K562 treated with DMSO at 1 percent for 4 hours (cell line): Measurements from ENCODE around the gene MRPS7. TPM values are rescaled to one million over a fixed set of nuclear protein-coding genes. Genes with fewer than 3 reads are reported as not detected.

ENCODE experiments used
- total RNA-seq: library from RNA; unstranded; fragments of 300-600 nt; gene quantifications from 2 replicates; pipeline ENCODE4 v1.2.3, GENCODE V29; 2022; ENCODE audit not compliant: insufficient read depth

The MRPS7 gene
- 55.5 and 57.3 TPM in 2 replicates for total RNA-seq

DNA sequence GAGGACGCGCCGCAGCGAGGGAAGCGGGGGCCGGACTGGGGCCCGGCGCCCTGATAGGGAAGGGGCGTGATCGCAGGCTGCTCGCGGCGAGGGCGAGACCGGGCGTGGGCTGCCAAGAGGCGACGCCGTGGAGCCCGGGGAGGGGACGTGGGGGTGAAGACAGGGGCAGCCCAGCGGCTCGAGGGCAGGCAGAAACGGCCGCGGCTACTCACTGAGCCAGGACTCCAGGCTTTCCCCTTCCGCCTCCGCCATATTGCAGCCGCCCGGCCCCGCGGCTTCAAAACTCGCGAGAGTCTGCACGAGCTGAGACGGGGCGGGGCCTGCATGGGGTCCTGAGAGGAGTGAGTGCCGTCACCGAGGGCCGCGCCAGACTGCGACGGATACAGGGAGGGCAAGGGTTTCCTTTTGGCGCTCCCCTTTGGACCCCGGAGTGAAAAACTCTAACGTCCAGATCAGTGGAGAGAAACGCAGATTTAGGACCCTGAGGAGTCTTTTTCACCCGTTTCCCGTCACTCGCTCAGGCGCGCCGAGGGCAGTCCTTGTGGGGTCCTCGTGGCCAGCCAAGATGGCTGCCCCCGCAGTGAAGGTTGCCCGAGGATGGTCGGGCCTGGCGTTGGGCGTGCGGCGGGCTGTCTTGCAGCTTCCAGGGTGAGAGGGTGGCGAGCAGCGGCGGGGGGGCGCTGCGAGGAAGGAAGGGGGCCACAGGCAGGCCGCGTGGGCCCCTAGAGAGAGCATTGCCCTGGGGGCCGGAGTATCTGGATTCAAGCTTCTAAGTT, at the start of gene MRPS7, which contains the start of gene GGA3:
Gene MRPS7, plus strand, starts transcription at position 544 of the 776 bp plus-strand sequence. Its CDS starts 22 bp downstream, at position 566.
Gene GGA3, minus strand, starts transcription at position 271 of the 776 bp plus-strand sequence. Its CDS starts 19 bp downstream, at position 252.

GRCh38 chr17:75270966-75271232, 9.2 kb downstream of the MRPS7 start, which contains the start of gene MIF4GD:
Gene MIF4GD (minus strand): TSS chr17:75271231. CDS start chr17:75270195, 1,036 bp downstream.

DNA sequence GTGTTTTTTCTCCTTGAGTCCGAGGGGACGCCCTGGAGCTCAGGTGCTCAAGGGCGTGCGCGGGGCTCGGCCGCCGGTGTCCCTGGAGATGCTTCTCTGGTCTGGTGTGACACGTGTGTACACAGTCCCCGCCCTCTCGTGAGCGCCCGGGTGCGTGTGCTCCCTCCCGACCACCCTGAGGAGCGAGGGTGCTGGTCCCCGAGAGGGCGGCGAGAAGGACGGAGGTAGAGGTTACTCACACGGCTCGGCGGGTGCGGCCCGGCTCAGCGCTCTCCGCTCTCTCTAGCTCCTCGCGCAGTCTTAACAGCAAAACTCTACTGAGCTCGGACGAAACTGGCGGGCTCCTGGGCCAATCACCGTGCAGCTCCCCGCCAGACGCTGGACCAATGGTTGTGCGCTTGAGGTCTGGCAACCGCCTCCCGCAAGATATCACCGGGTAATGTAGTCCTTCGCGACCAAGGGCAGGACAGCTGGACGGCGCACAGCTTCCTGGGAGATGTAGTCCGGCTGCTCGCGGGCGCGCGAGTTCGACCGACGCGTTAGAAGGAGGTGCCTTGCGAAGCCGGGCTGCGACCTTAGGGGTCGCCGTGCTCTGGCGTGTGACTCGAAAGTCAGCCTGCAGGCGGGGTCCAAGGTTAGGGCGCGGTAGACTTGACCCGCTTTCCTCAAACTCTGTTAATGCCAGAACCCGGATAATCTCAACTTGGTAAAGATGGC, 27.6 kb downstream of the MRPS7 start, which contains the start of gene SLC25A19:
Gene SLC25A19, minus strand, starts transcription at position 319 of the 717 bp plus-strand sequence. CDS start 2,669 bp downstream, outside the sequence.

Other genes starting within 250 kb of the MRPS7 start
- gene MRPL58, start 249.2 kb upstream of the MRPS7 start, total RNA-seq, result 54.4 and 62.3 TPM in 2 replicates
- 428 and 454 TPM in 2 replicates for gene ATP5PD, start 214.9 kb upstream of the MRPS7 start, total RNA-seq
- 27.3 and 29.3 TPM in 2 replicates for gene KCTD2, start 214.7 kb upstream of the MRPS7 start, total RNA-seq
- gene SLC16A5, start 173.9 kb upstream of the MRPS7 start, total RNA-seq, result 2.7 and 7.1 TPM in 2 replicates
- 26.8 and 34.7 TPM in 2 replicates for gene ARMC7, start 151.9 kb upstream of the MRPS7 start, total RNA-seq
- 52.2 and 76.2 TPM in 2 replicates for gene NT5C, start 130.1 kb upstream of the MRPS7 start, total RNA-seq
- gene JPT1, start 107.4 kb upstream of the MRPS7 start, total RNA-seq, result 93.6 and 108 TPM in 2 replicates
- 141 and 150 TPM in 2 replicates for gene SUMO2, start 78.9 kb upstream of the MRPS7 start, total RNA-seq
- gene NUP85, start 56.2 kb upstream of the MRPS7 start, total RNA-seq, result 51.6 and 61.5 TPM in 2 replicates
- gene GGA3, start 273 bp upstream of the MRPS7 start, total RNA-seq, result 39.6 and 59.9 TPM in 2 replicates
- gene MIF4GD, start 9.4 kb downstream of the MRPS7 start, total RNA-seq, result 48.9 and 50.6 TPM in 2 replicates
- 34.1 and 39.9 TPM in 2 replicates for gene SLC25A19, start 27.6 kb downstream of the MRPS7 start, total RNA-seq
- gene GRB2, start 143.8 kb downstream of the MRPS7 start, total RNA-seq, result 96.5 and 102 TPM in 2 replicates
- 20.6 and 46.7 TPM in 2 replicates for gene TMEM94, start 194.8 kb downstream of the MRPS7 start, total RNA-seq